NCI-H446 (cell line): ENCODE measurements around the gene LDB2.

Experiments used
- DNase-seq, 2 experiments: peaks; one replicate each; lab custom pipeline; 2025; lab: John Stamatoyannopoulos, UW

Gene LDB2

GRCh38 chr4:16802044-16802443, 96.4 kb downstream of the LDB2 start:
- no peak for DNase-seq

DNA sequence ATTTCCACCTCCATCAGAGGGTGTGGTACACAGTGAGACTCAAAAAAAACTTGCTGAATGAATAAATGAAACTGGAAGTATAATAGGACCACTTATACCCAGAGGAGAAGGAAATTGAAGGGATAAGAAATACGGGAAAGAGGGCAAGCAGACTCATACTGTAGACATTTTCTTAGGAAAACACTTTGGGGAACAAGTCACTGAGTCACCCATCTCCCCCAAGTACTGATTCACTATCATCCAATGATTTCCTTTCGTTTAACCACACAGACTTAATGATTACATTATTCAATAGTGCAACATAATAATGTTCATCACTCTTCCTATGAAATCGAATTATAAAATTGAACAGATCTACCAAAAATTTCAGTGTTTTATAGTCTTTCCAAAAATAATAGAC, 97.1 kb downstream of the LDB2 start:
- no peak for DNase-seq

DNA sequence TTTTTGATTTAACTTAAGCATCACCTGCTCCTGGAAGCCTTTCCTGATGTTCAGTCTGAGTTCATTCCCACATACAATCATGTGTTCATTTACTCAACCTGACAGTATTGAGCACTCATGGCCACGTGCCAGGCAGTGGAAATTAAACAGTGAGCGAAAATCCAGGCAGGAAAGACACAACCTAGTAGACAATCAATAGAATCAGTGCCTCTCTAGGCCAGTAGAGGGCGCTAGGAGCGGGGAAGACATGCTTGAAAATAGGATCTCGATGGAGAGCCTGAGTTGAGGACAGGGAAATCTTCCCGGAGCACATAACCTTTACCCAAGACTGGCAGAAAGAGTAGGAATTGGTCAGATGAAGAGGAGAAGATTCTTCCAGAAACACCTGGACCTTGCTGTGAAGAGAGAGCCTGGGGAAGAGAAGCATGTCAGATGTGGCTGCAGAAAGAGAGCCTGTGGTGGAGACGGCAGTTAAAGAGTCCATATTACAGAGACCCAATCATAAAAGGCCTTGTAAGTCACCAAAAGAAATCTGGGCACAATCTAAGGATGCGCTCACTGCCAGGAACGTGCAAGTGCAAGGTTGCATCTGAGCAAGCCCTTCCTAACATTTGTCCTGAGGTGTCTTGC, 103.5 kb downstream of the LDB2 start:
- peak in 1 of 2 experiments; percentile 1 for DNase-seq

- no peak for DNase-seq
Observed at GRCh38 chr4:16791460-16791859, 107.0 kb downstream of the LDB2 start.

DNA sequence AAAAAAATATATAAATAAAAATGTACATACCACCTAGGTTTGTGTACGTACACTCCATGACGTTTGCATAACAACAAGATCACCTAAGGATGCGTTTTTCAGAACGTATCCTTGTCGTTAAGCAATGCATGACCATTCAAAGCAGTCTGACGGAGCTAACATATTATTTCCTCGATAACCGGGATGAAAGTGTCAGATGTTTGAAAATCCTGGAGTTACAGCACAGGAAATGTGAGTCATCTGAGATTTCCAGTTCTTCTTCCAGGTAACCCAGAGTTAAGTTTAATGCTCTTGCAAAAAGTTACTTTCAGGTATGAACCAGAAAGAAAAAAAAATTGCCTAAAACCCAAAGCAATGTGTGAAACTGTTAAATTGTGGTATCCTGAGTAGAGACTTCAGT, 107.9 kb downstream of the LDB2 start:
- DNase-seq: no peak

- no peak for DNase-seq
Observed at GRCh38 chr4:16788868-16789267, 109.6 kb downstream of the LDB2 start.

DNA sequence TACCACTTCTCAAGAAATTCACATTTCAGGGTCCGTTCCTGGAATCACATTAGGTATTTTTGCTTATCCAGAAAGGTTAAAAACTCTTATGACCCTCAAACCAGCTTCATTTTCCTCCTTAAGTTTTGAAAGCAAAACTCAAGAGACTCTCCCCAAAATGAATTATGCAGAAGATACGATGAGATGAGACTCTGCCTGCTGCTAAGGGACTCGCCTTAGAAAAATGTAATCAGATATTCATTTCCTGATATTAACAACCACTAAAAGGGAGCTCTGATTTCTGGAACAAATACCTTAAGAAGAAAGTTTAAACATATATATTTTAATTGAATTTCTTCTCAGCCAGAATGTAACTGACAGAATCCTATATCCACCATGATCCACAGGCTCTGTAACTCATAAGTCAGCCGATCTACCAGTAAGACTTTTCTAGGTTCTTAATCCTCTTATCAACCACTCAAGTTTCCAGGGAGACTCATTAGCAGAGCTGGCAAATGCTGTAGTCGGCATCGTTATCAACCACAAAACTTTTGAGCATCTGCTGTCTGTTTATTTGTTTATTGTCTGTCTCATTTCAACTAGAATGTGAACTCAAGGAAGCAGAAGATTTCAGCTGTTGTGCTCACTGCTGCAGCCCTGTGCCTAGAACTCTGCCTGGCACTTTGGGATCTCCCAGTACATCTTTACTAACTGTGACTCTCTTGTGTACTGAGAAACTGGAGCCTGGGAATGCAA, 112.5 kb downstream of the LDB2 start:
- DNase-seq: no peak

DNA sequence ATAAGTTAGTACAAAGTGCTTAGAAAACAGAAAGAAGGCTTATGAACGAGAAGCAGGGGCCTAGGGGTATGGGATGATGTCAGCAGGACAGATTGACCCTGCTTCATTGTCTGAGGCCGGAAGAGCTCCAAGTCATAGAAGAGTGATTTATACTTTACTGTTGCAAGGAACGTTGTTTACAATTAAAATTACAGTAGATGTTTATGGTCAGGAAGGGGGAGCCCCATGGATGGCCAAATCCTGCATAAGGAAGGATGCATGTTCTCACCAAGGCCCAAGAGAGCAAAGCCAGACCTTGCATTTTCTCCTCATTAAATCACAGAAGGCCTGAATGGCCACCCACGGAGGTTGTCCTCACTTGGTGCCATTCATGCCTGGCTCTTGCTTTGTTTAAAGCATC, 115.3 kb downstream of the LDB2 start:
- no peak for DNase-seq

- DNase-seq: no peak
Observed at GRCh38 chr4:16779028-16779675, 119.3 kb downstream of the LDB2 start.

- no peak for DNase-seq
Observed at GRCh38 chr4:16777726-16778125, 120.7 kb downstream of the LDB2 start.

GRCh38 chr4:16775411-16776154, 122.9 kb downstream of the LDB2 start:
- DNase-seq: no peak

- DNase-seq: no peak
Observed at GRCh38 chr4:16772366-16772850, 126.0 kb downstream of the LDB2 start.

DNA sequence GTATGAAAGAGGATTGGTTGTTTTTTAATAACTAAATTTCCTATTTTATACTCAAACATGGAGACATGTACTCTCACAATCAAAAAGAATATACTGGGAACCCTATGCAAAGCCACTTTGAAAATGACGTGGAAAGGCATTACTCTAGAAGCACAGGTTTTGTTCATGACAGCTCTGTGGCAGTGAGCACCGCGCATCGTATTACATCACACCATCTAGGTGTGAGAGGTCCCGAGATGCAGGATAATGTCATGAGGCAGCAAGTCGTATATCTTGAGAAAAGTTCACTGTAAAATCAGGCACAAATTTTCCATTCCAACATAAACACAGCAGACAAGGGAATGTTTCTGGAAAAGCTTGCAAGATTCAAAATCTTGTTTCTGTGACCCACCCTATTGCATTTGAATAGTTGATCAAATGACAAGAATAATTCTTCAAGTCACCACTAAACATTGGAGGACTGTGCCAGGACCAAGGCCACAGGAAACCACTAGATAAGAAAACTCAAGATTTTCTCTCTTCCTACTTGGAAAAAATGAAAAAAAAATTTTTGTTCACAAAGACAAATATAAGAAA, 127.6 kb downstream of the LDB2 start:
- no peak for DNase-seq

DNA sequence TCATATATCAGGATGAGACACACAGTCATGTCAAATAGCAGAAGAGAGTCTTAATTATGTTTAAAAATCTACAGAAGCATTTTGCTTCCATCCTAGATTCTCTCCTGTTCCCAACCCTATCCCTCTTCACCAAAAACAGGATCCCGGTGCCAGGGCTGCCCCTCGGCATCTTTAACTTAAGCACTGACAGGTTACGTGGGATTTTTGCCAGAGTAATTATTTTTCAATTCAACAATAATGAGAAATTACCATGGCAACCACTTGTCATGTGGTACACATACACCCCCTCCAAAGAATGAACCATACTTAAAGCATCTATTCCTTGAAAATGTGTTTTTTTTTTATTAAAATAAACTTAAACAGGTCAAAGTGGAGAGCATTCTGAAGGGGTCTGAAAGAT, 130.6 kb downstream of the LDB2 start:
- no peak for DNase-seq

GRCh38 chr4:16767251-16767650, 131.2 kb downstream of the LDB2 start:
- DNase-seq: no peak

DNA sequence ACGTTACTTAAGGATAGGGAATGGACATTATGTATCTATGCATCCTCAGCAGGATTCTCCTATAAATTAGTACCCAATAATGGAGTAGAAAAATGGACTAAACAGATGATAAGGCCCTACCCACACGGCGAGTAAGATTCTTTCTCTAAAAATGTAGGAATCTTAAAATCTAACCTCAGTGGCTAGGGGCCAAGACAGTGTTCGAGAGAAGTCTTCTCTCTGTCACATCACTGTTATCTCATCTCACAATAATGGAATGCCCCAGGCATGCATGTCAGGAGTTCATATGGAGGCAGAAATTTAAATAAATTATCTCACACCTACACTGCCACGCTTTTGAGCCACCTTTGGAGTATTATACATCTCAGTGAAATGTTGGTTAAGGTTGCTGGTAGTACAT, 132.9 kb downstream of the LDB2 start:
- DNase-seq: no peak

- DNase-seq: no peak
Observed at GRCh38 chr4:16764622-16765021, 133.8 kb downstream of the LDB2 start.

DNA sequence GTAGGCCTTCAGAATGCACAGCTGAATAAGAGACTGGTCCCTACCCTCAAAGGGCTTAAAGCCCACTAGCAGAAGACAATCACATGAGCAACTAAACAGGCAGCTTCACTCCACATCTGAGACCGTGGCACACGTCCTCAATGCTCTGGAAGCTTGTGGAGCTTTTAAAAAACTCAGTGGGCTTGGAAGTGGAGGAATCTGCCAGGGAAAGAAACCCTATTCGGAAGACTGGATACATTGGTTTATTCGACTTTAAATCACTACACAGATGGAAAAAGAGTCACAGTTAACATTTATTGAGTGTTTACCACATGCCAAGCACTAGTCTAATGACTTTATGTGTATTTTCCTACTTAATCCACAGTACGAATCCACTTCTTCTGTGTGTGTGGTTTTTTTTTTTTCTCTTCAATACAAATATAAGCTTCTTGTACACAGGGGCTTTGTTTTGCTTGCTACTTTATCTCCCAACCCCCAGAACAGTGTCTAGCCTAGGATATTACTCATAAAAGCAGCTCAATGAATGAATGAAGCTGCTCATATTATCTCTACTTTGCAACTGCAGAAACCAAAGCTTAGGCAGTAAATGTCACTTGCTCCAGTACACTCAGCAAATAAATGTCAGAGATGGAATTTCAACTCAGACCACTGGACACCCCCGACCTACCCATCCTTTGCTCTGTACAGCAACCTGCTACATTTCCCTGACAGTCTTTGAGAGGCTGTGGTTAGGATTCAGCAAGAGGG, 137.7 kb downstream of the LDB2 start:
- no peak for DNase-seq

- DNase-seq: no peak
Observed at GRCh38 chr4:16759931-16760582, 138.4 kb downstream of the LDB2 start.

- no peak for DNase-seq
Observed at GRCh38 chr4:16758816-16759215, 139.6 kb downstream of the LDB2 start.

DNA sequence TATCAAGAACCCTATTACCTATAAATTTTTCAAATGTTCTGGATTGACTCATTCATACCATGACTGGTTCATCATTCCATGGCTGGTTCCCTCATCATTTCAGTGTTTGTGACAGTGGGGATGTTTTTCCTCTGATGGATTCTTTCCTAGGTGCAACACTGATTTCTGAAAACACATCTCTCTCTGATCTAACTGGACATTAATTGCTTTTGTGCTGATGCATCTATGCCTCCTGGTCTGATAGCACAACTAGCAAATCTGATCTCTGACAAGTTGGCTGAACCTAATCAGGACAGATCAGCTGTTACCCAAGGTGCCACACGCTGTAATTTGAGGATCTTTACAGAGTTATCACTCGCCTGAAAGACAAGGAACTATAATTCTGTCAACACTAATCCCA, 140.2 kb downstream of the LDB2 start:
- DNase-seq: no peak
